Left hindlimb (tissue), 1 donor: ENCODE results near the gene IKZF1.
A peak's percentile ranks its signal among the peaks of the same experiment; 100 is the strongest.

Source experiments
- DNase-seq: peaks from one replicate; pipeline ENCODE4 v3.0.0-alpha.2; 2018

IKZF1 gene

GRCh38 chr7:50304129-50304910, at the start of gene IKZF1:
TSS of gene IKZF1 (plus strand) at chr7:50304716. CDS start at chr7:50319062, 14,346 bp downstream.
- peak; percentile 37 for DNase-seq

DNA sequence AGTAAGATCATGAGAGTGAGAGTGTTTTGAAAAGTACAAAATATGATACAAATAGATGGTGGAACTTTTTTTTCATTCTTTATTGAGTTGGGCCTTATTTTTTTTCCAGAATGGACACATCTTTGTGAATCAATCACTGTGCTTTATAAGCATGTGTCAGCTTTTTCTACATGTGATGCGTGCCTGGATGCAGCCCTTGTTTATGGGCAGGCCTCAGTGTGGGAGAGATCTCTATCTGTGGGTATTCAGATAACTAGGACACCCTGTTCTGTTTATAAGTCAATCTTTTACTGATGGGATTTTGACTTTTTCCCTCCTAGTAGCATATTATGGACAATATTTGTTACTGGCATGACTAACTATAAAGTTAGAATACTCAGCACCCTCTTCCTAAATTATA, 42.9 kb upstream of the IKZF1 start:
- no peak for DNase-seq

DNA sequence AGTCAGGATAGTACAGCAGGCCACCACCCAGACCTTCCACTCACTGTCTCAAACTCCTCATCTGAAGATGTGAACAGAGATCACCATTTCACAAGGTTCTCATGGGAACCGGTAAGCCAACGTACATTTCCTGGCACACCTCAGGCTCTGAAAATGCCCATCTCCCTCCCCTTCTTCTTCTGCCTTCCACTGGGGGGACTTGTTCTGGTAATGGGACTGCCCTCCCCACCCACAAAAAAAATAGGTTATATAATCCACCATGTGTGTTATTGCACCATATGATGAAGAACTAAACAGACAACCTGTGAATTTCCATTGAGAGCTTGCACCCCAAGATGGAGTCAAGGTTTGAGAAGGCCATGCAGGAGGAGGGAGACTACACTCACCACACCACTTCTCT, 42.1 kb upstream of the IKZF1 start:
- no peak for DNase-seq

DNA sequence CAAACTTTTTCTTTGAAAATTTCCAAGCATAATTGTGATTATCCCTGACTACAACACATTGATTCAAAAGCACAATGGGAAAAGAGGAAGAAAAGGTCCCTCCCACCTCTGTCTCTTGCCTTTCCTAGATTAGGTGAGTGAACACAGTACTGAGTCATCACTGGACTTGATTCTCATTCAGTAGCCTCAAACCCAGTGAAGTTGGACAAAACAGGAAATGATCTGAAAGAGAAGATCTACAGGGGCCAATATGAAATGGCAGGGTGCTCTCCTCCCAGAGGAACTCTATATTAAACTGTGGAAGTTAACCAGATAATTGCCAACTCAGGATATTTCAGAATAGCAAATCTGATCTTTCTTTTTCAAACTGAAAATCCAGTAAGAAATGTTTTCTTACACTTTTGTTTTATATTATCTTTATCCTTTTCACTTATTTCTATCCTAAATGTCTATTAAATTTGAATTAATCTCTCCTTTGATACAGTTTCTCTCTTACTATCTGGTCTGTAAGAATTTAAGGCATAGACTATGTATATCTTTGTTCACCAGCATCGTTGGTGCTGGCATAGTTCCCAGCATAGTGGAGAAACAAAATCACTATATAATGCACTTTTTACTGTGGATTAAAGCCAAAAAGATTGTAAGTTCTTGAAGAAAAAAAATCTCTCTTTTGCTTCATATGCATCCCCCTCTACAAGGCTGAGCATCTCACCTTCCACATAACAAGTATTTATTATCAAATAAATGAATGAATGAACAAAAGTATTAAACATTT, 41.4 kb upstream of the IKZF1 start:
- DNase-seq = no peak

- DNase-seq = no peak
Measured at GRCh38 chr7:50264908-50265307, 39.6 kb upstream of the IKZF1 start.

- no peak for DNase-seq
Measured at GRCh38 chr7:50265968-50266634, 38.4 kb upstream of the IKZF1 start.

- DNase-seq = no peak
Measured at GRCh38 chr7:50266635-50267386, 37.7 kb upstream of the IKZF1 start.

DNA sequence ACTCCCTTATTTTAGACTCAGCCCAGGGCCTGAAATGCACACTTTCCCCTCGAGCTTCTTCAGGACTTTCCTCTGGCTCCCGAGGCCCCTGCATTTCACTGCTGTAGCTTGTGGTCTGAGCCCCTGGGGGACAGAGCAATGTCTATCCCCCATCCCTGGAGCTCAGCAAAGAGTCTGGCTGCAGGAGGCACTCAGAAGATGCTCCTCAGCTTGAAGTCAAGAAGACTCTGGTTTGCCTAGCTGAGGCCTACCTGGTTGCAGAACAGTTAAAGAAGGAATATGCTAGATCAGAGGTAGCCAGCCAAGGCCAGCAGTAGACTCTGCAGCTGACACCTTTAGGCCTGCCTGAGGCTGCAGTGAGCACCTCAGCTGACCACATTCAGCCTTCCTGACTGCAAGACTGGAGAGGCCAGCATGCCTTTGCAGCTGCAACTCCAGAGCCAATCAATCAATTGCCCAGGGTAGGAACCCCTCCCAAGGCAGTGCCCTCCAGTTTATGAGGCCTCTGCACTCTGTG, 36.9 kb upstream of the IKZF1 start:
- no peak for DNase-seq

GRCh38 chr7:50268223-50268622, 36.3 kb upstream of the IKZF1 start:
- DNase-seq = no peak

DNA sequence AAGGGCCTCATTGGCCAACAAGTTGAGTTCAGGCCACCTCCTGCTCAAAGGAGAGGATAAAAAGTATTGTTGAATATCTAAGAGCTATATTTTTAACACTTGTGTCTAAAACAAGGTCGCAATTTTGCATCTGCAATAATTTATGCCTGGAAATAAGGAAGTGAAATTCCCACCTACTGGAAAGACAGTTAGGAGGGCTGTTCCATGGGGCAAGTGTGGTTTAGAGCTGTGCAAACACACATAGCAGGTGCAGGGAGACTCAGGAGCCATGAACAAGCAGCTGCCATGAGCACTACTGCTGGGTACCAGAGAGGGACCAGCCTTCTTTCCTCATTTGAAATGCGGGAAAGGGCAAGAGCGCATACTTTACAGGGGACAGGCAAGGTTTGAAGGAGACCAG, 35.5 kb upstream of the IKZF1 start:
- DNase-seq = no peak

DNA sequence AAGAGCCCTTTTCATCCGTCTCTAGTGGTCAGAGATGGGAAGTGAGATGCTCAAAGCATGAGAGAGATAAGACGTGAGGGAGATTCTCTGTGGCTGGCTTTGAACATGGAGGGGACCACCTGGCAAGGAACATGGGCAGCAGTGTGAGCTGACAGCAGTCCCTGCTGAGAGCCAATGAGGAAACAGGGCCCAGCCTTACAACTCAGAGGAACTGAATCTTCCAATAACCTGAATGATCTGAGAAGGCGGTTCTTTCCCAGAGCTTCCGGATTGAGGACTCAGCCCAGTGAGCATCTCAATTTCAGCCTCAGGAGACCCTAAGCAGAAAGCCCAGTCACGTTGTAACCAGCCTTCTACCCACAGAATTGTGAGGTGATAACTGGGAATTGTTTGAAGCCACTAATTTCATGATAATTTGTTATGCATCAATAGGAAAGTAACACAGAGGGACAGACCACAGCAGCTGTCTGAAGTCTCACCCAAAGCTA, 33.9 kb upstream of the IKZF1 start:
- no peak for DNase-seq

GRCh38 chr7:50272808-50273207, 31.7 kb upstream of the IKZF1 start:
- DNase-seq = no peak

DNA sequence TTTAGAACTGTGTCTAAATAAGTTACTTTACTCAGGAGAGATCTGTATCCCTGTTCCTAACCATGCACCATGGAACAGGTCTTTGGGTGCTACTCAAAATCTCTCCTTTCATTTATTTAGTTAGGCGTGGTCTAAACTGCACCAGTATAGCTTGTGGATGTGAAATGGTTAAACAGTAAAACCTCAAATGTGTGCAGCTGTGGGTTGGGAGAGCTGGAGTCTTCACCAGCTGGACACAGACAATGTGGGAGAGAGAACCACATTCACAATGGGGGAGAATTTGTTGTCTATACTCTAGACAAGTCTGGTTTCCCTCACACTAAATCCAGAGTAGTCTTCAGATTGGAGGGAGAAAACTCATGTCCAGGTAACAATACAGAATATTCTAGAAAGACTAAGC, 31.2 kb upstream of the IKZF1 start:
- DNase-seq = no peak

GRCh38 chr7:50273870-50274269, 30.6 kb upstream of the IKZF1 start:
- no peak for DNase-seq

- no peak for DNase-seq
Measured at GRCh38 chr7:50274361-50274760, 30.2 kb upstream of the IKZF1 start.

DNA sequence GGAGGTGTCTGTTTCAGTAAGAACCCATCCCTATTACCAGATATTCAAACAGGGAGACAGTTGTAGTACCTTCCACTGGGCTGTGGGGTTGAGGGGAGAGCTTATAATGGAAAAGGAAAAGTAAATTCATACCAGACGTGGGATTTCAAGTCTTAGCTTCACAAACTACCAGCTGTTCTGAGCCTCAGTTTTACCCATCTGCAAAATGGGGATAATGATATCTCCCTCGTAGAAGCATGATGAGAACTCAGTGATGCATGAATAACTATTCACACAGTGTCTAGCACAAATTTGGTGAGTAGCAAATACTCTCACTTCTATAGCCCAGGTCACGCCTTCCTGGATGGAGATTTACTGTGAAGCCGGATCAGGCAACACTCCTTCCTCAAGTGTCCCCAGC, 29.1 kb upstream of the IKZF1 start:
- no peak for DNase-seq

- no peak for DNase-seq
Measured at GRCh38 chr7:50276483-50276882, 28.0 kb upstream of the IKZF1 start.

DNA sequence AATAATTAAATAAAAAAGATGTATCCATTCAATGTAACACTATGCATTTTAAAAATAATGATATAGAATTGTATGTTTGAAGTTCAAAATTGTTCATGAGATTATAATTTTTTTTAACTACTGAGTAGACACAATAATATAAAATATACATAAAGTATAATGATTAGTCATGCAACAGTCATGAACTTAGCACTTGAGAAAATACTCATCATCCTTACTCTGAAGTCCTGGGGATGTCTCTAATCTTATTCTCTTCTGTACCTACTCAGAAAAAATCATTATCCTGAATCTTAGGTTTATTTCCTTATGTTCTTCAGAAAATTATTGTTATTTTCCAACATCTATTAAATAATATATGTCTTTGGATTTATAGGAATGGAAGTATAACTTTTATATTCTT, 26.4 kb upstream of the IKZF1 start:
- no peak for DNase-seq

- DNase-seq = no peak
Measured at GRCh38 chr7:50281680-50282445, 22.7 kb upstream of the IKZF1 start.

DNA sequence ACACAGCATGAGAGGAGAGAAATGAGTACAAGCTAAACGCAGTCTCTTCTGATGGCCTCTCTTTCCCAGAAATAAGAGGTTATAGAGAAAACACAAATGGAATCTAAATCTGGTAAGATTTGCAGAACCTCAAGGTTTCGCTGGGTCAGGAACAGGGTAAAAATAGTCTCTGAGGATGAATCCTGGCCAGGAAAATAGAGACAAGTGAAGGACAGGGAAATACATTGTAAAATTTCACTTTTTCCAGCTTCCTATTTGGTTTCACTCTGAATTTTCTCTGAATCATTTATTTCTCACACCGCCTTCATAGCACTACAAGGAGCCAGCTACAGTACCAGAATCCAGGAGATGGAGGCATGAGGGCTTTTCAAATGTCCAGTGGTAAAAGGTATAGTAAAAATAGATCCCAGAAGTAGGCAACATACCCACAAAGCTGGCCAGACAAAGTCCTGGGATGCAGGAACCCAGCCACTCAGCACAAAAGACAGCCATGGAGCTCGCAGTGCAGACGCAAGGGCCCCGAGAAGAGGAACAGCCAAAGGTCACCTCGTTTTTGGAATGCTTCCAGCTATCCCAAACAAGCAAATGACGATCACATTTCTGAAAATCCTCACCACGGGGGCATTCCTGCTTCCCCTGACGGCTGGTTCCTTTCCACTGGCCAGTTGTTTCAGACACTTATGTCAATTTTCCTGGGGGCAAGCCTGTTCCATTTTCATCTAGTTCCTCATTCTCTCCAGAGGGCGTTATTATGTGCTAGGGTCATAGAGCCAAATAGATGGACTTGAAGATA, 21.5 kb upstream of the IKZF1 start:
- no peak for DNase-seq

- DNase-seq = no peak
Measured at GRCh38 chr7:50283731-50284130, 20.8 kb upstream of the IKZF1 start.
